K562 (cell line): Measurements from ENCODE around the gene PRTN3. TPM values are rescaled to one million over a fixed set of nuclear protein-coding genes. Genes with fewer than 3 reads are reported as not detected.
A peak's percentile ranks its signal among the peaks of the same experiment; 100 is the strongest.

ENCODE experiments used
- CAMTA2 ChIP-seq: fragments of 250-450 bp; sonication (Bioruptor Pico); conservative IDR thresholded peaks from 2 replicates; pipeline ENCODE4 v1.5.1; 2022
- DIDO1 ChIP-seq: fragments of 450-650 bp; IDR thresholded peaks from 2 replicates; pipeline ENCODE4 v1.6.1; 2016; ENCODE audit warnings: low read depth, missing biosample characterization, missing genetic modification characterization
- GTF2A2 ChIP-seq: IDR thresholded peaks from 2 replicates; pipeline ENCODE4 v1.6.1; 2016; ENCODE audit warnings: mild to moderate bottlenecking, missing genetic modification characterization, missing compliant biosample characterization
- HMBOX1 ChIP-seq: sonication (generic); IDR thresholded peaks from 2 replicates; pipeline ENCODE4 v1.6.1; 2016
- PBX2 ChIP-seq, 2 experiments: IDR thresholded peaks in 1 of 2; conservative IDR thresholded peaks in 1 of 2; 2 replicates each; pipeline ENCODE4 v1.6.1; 2016; ENCODE audit warnings: low read depth in 2 of 2, mild to moderate bottlenecking in 1 of 2, missing compliant biosample characterization in 1 of 2, missing genetic modification characterization in 1 of 2, moderate library complexity in 1 of 2
- PCBP2 ChIP-seq: fragments of 200-400 bp; formaldehyde crosslinking; IDR thresholded peaks from 2 replicates; pipeline ENCODE4 v1.6.1; 2018; ENCODE audit warnings: low read length, low read depth, mild to moderate bottlenecking, moderate library complexity; ENCODE audit not compliant: poor library complexity, severe bottlenecking
- POLR2H ChIP-seq: IDR thresholded peaks from 2 replicates; pipeline ENCODE4 v1.6.1; 2016; ENCODE audit warnings: missing genetic modification characterization, low read depth, mild to moderate bottlenecking, control low read depth, missing compliant biosample characterization, moderate library complexity
- SMARCB1 ChIP-seq: IDR thresholded peaks from 2 replicates; pipeline ENCODE4 v1.6.1; 2011; ENCODE audit warnings: improper control_type of control experiment, low read depth; ENCODE audit not compliant: insufficient read length
- UBTF ChIP-seq, 2 experiments: IDR thresholded peaks; 2 replicates each; pipeline ENCODE4 v1.6.1; 2012; ENCODE audit warnings: improper control_type of control experiment in 2 of 2, low read depth in 2 of 2, low read length in 2 of 2, borderline replicate concordance in 1 of 2
- XRCC3 ChIP-seq: fragments of 450-650 bp; IDR thresholded peaks from 2 replicates; pipeline ENCODE4 v1.6.1; 2017; ENCODE audit warnings: mild to moderate bottlenecking, moderate library complexity
- ZNF277 ChIP-seq: fragments of 250-450 bp; sonication (Bioruptor Pico); IDR thresholded peaks from 2 replicates; pipeline ENCODE4 v1.8.0; 2022; ENCODE audit warnings: inconsistent platforms, mild to moderate bottlenecking, moderate library complexity, borderline replicate concordance
- ZNF717 ChIP-seq: fragments of 250-450 bp; sonication (Bioruptor Pico); IDR thresholded peaks from 2 replicates; pipeline ENCODE4 v1.5.0; 2021
- ZNF780A ChIP-seq: fragments of 250-450 bp; sonication (Bioruptor Pico); IDR thresholded peaks from 2 replicates; pipeline ENCODE4 v1.5.0; 2021; ENCODE audit warnings: mild to moderate bottlenecking
- polyA plus RNA-seq, 8 experiments: library from polyadenylated mRNA; depleted of rRNA in 4 of 8; stranded (reverse) in 5 of 8; unstranded in 3 of 8; fragments of >200 nt; fragmentation: Nextera tagmentation in 2 of 8; fragmentation: Illumina TruSeq in 1 of 8; extraction: Ambion mirVana in 2 of 8; extraction: Trizol in 1 of 8; gene quantifications; 2 replicates each; pipeline versions ENCODE4 v1.2.1 to v1.2.3, GENCODE V29; 2011 to 2014; ENCODE audit warnings: inconsistent platforms in 1 of 8, missing spikeins in 1 of 8
- total RNA-seq, 7 experiments: library from RNA; depleted of rRNA in 6 of 7; stranded (reverse); fragments of >200 nt in 6 of 7; fragmentation: Illumina TruSeq in 2 of 7; extraction: Trizol in 2 of 7; gene quantifications; 2 replicates each; pipeline versions ENCODE4 v1.2.1 to v1.2.3, GENCODE V29; 2011 to 2021; ENCODE audit warnings: low replicate concordance in 1 of 7

The PRTN3 gene
- total and polyA plus RNA-seq, 9 of the 15 experiments (the other 6 are each of a cell fraction or from before 2014, with no cell fraction given): 0.14 to 0.86 (median 0.43) TPM; not detected in 3

DNA sequence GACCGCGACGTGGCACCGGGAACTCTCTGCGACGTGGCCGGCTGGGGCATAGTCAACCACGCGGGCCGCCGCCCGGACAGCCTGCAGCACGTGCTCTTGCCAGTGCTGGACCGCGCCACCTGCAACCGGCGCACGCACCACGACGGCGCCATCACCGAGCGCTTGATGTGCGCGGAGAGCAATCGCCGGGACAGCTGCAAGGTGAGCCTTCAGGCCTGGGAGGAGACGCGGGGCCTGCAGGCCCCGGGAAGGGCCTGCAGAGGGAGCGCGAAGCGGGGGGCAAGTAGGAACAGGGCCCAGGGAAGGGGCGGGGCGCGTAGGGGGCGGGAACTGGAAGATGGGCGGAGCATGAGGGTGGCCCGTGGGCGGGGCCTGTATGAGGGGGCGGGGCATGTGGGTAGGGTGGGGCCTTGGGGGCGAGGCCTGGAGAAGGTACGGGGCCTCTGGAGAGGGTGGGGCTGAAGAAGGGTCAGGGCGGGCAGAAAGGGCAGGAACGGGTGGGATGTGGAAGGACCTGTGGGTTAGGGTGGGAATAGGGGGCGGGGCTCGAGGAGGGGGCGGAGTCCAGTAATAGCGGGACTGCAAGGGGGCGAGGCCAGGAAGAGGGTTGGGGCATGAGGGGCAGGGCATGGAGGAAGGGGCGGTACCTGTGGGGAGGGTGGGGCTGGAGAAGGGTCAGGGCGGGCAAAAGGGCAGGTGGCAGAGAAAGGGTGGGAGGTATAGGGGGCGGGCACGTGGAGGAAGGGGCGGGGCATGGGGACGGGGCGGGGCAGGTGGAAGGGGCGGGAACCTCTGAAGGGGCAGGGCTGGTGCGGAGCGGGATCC, 21.2 kb downstream of the PRTN3 start (continued):
- no peak; the same call in 1 of the 2 replicates for TF ChIP-seq PBX2 (CRISPR knock-in tag; IDR thresholded peaks at IDR 0.05; ENCODE audit: low read depth)
- TF ChIP-seq PBX2 (tag; conservative IDR thresholded peaks at IDR 0.05; ENCODE audit: low read depth): no peak
- TF ChIP-seq DIDO1 (tag): no peak
- 0 out of 4 replicates have a peak, but pooled peaks of 1 of the 2 experiments have one; percentile 56 for TF ChIP-seq UBTF (IDR thresholded peaks at IDR 0.05; ENCODE audit: borderline replicate concordance in 1 of 2, low read depth in 2 of 2, low read length in 2 of 2)
- TF ChIP-seq PCBP2: no peak
- TF ChIP-seq POLR2H (tag): no peak
- no peak for TF ChIP-seq ZNF780A (CRISPR knock-in tag)
- TF ChIP-seq GTF2A2 (tag): no peak
- no peak for TF ChIP-seq ZNF277 (CRISPR knock-in tag)
- no peak for TF ChIP-seq XRCC3
- TF ChIP-seq SMARCB1: no peak
- TF ChIP-seq CAMTA2 (CRISPR knock-in tag): no peak
- no peak for TF ChIP-seq HMBOX1
- TF ChIP-seq ZNF717: no peak
